Astrocyte (in vitro differentiated cells and primary cell): Measurements from ENCODE around the gene GH1. TPM values are rescaled to one million over a fixed set of nuclear protein-coding genes. Genes with fewer than 3 reads are reported as not detected.

Source experiments
- DNase-seq: peaks from one replicate; pipeline ENCODE4 v3.0.0-alpha.2; 2010; ENCODE audit warnings: low read depth
- FAIRE-seq: peaks from 2 replicates; lab custom pipeline; 2011; peaks lifted over from hg19 to GRCh38; lab: Jason Lieb, UNC
- H2AFZ ChIP-seq: 2 replicates; pipeline ENCODE4 v1.6.0; 2012; ENCODE audit warnings: low read depth, low read length, inconsistent platforms
- H3K27ac ChIP-seq: 2 replicates; pipeline ENCODE4 v1.5.1; 2011; ENCODE audit warnings: low read depth, low read length, inconsistent platforms
- H3K27me3 ChIP-seq: 2 replicates; pipeline ENCODE4 v1.6.0; 2011; ENCODE audit warnings: low read length, inconsistent platforms; ENCODE audit not compliant: insufficient read depth
- H3K36me3 ChIP-seq: 2 replicates; pipeline ENCODE4 v1.5.1; 2011; ENCODE audit warnings: low read length, inconsistent platforms; ENCODE audit not compliant: insufficient read depth
- H3K4me1 ChIP-seq: 2 replicates; pipeline ENCODE4 v1.5.1; 2011; ENCODE audit warnings: low read length, inconsistent platforms; ENCODE audit not compliant: insufficient read depth
- H3K4me2 ChIP-seq: 2 replicates; pipeline ENCODE4 v1.6.0; 2012; ENCODE audit warnings: low read length, inconsistent platforms
- H3K4me3 ChIP-seq: 2 replicates; pipeline ENCODE4 v1.5.1; 2011; ENCODE audit warnings: low read depth, mild to moderate bottlenecking, low read length, inconsistent platforms; ENCODE audit not compliant: insufficient read depth
- H3K79me2 ChIP-seq: 2 replicates; pipeline ENCODE4 v1.6.0; 2012; ENCODE audit warnings: mild to moderate bottlenecking, low read length, inconsistent platforms; ENCODE audit not compliant: insufficient read depth
- H3K9ac ChIP-seq: 2 replicates; pipeline ENCODE4 v1.6.0; 2012; ENCODE audit warnings: mild to moderate bottlenecking, low read length, inconsistent platforms
- H3K9me3 ChIP-seq: 2 replicates; pipeline ENCODE4 v1.5.1; 2012; ENCODE audit warnings: low read depth, mild to moderate bottlenecking, low read length, inconsistent platforms; ENCODE audit not compliant: insufficient read depth
- H4K20me1 ChIP-seq: 2 replicates; pipeline ENCODE4 v1.6.0; 2012; ENCODE audit warnings: low read length, inconsistent platforms; ENCODE audit not compliant: insufficient read depth
- H3K27ac Mint-ChIP-seq: one replicate; pipeline ENCODE4 v1.8.0; 2021; ENCODE audit warnings: mild to moderate bottlenecking, mixed read lengths; ENCODE audit not compliant: unreplicated experiment
- H3K27me3 Mint-ChIP-seq: one replicate; pipeline ENCODE4 v1.8.0; 2021; ENCODE audit warnings: low read depth, mixed read lengths; ENCODE audit not compliant: unreplicated experiment
- H3K36me3 Mint-ChIP-seq: one replicate; pipeline ENCODE4 v1.8.0; 2021; ENCODE audit warnings: low read depth, mixed read lengths; ENCODE audit not compliant: unreplicated experiment
- H3K4me1 Mint-ChIP-seq: one replicate; pipeline ENCODE4 v1.8.0; 2021; ENCODE audit warnings: low read depth, mixed read lengths; ENCODE audit not compliant: unreplicated experiment
- H3K4me3 Mint-ChIP-seq: one replicate; pipeline ENCODE4 v1.8.0; 2021; ENCODE audit warnings: mild to moderate bottlenecking, moderate library complexity, mixed read lengths; ENCODE audit not compliant: unreplicated experiment
- H3K9me3 Mint-ChIP-seq: one replicate; pipeline ENCODE4 v1.8.0; 2021; ENCODE audit warnings: mild to moderate bottlenecking, mixed read lengths; ENCODE audit not compliant: unreplicated experiment
- EZH2 ChIP-seq: IDR thresholded peaks from 2 replicates; pipeline ENCODE4 v1.6.1; 2012; ENCODE audit warnings: mild to moderate bottlenecking, low read length, inconsistent platforms; ENCODE audit not compliant: insufficient read depth
- total RNA-seq: library from RNA; stranded (reverse); gene quantifications from 2 replicates; pipeline ENCODE4 v1.2.1, GENCODE V29; 2021
- TF ChIP-seq, protein P1 (sequence below): IDR thresholded peaks from 2 replicates; pipeline ENCODE4 v1.5.1; 2011; ENCODE audit warnings: low read depth, mild to moderate bottlenecking, inconsistent platforms, low read length, moderate library complexity; ENCODE audit not compliant: insufficient read depth

GH1 gene
- total RNA-seq, 1 donor from 2014 or later = not detected

DNA sequence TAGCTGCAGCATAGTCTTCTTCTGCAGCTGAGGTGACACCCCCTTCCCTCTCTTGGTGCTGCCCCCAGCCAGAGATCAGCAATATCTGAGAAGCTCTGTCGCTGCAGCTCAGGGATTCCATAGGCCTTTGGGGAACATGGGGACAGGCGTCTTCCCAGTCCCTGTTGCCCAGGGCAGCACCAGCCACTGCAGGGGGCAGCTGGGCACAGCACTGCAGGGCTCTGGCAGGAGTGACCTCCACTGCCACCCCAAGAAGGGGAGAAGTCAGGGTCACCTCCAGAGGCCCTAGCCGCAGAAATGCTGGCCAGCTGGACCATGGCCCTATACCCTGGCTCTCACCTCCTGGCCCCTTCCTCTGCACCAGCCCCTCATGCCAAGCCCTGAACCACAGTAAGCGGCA is 37.2 kb upstream of the GH1 start:
- H4K20me1 ChIP-seq = no peaks in the 10 kb centered on the region
- Mint-ChIP-seq H3K9me3 (no peaks in the 10 kb centered on the region), H3K36me3 (no peaks in the 10 kb centered on the region), H3K4me3 (no peak overlapping the region), H3K4me1 (peaks cover 6% of the 10 kb centered on the region), H3K27ac (no peak overlapping the region), H3K27me3 (peaks cover 30% of the 10 kb centered on the region)
- H3K27me3 ChIP-seq = peaks cover 3% of the 10 kb centered on the region
- no peaks in the 10 kb centered on the region for H3K36me3 ChIP-seq
- DNase-seq (no peak), FAIRE-seq (no peak)
- H3K4me3 ChIP-seq = no peak overlapping the region
- no peaks in the 10 kb centered on the region for H3K79me2 ChIP-seq
- H3K4me1 ChIP-seq = no peaks in the 10 kb centered on the region
- no peak overlapping the region for H2AFZ ChIP-seq
- no peak for TF ChIP-seq EZH2
- TF ChIP-seq, protein P1, sequence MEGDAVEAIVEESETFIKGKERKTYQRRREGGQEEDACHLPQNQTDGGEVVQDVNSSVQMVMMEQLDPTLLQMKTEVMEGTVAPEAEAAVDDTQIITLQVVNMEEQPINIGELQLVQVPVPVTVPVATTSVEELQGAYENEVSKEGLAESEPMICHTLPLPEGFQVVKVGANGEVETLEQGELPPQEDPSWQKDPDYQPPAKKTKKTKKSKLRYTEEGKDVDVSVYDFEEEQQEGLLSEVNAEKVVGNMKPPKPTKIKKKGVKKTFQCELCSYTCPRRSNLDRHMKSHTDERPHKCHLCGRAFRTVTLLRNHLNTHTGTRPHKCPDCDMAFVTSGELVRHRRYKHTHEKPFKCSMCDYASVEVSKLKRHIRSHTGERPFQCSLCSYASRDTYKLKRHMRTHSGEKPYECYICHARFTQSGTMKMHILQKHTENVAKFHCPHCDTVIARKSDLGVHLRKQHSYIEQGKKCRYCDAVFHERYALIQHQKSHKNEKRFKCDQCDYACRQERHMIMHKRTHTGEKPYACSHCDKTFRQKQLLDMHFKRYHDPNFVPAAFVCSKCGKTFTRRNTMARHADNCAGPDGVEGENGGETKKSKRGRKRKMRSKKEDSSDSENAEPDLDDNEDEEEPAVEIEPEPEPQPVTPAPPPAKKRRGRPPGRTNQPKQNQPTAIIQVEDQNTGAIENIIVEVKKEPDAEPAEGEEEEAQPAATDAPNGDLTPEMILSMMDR = no peak
- no peak overlapping the region for H3K4me2 ChIP-seq
- no peak overlapping the region for H3K27ac ChIP-seq
- no peak overlapping the region for H3K9ac ChIP-seq
- no peaks in the 10 kb centered on the region for H3K9me3 ChIP-seq

- TF ChIP-seq EZH2 = no peak
- TF ChIP-seq, protein P1 = no peak
- FAIRE-seq (no peak), DNase-seq (no peak)
- Mint-ChIP-seq H3K9me3 (no peaks in the 10 kb centered on the region), H3K36me3 (no peaks in the 10 kb centered on the region), H3K4me1 (peaks cover 6% of the 10 kb centered on the region), H3K27ac (no peak overlapping the region), H3K27me3 (peaks cover 28% of the 10 kb centered on the region), H3K4me3 (no peak overlapping the region)
- Histone ChIP-seq H2AFZ (no peak overlapping the region), H3K27me3 (peaks cover 3% of the 10 kb centered on the region), H3K36me3 (no peaks in the 10 kb centered on the region), H3K9ac (no peak overlapping the region), H3K9me3 (no peaks in the 10 kb centered on the region), H3K4me2 (no peak overlapping the region), H3K4me3 (no peak overlapping the region), H3K4me1 (no peaks in the 10 kb centered on the region), H3K27ac (no peak overlapping the region), H4K20me1 (no peaks in the 10 kb centered on the region), H3K79me2 (no peaks in the 10 kb centered on the region)
Observed at GRCh38 chr17:63955232-63955631, 36.6 kb upstream of the GH1 start.

DNA sequence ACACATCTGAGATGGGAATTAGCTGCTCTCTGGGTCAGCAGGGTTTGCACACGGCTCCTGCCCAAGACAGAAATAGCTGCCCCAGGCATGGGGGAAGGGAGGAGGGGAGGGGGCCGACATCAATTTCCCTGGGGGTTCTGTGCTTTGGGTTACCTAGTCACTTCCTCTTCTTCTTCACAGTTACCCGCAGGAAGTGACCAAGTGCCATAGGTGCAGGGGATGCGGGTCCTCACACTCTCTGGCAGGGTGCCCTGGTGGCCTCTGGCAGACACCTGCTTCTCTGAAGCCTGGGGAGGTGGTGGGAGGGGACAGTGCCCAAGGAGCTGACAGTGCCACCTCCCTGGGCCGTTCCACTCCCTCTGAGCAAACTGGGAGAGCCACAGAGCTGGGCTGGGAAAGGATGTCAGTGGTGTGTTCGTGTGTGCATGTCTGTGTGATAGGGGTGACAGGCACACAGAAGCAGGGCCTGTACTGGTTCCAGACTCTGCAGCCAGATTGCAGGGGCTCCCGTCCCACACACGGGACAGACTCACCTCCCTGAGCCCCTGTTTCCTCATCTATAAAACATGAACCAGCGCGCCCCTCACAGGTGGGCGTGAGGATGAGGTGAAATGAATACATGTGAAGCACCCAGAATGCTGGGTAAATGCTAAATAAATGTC is 35.9 kb upstream of the GH1 start:
- H3K4me3 ChIP-seq = no peak overlapping the region
- H3K9me3 ChIP-seq = no peaks in the 10 kb centered on the region
- peaks cover 3% of the 10 kb centered on the region for H3K27me3 ChIP-seq
- no peaks in the 10 kb centered on the region for H4K20me1 ChIP-seq
- H3K79me2 ChIP-seq = no peaks in the 10 kb centered on the region
- no peaks in the 10 kb centered on the region for H3K9me3 Mint-ChIP-seq
- H3K27ac Mint-ChIP-seq = no peak overlapping the region
- H3K36me3 ChIP-seq = no peaks in the 10 kb centered on the region
- H3K4me1 Mint-ChIP-seq = peaks cover 6% of the 10 kb centered on the region
- no peak overlapping the region for H3K27ac ChIP-seq
- no peak overlapping the region for H3K4me3 Mint-ChIP-seq
- H2AFZ ChIP-seq = no peak overlapping the region
- H3K36me3 Mint-ChIP-seq = no peaks in the 10 kb centered on the region
- H3K4me2 ChIP-seq = no peak overlapping the region
- no peak overlapping the region for H3K9ac ChIP-seq
- FAIRE-seq = no peak
- H3K4me1 ChIP-seq = no peaks in the 10 kb centered on the region
- no peak for DNase-seq
- H3K27me3 Mint-ChIP-seq = peaks cover 27% of the 10 kb centered on the region
- TF ChIP-seq EZH2 = no peak
- TF ChIP-seq, protein P1 = no peak
